ENCODE data around the gene STXBP5. TPM values are rescaled to one million over a fixed set of nuclear protein-coding genes. Genes with fewer than 3 reads are reported as not detected.

STXBP5 gene
- total RNA-seq, 3 donors from 2014 or later (not counting 1 experiment from before 2014, with no cell fraction given): 22.9 to 43.9 (median 35.9) TPM

GRCh38 chr6:147311218-147311617 is 107.0 kb downstream of the STXBP5 start:
- intact Hi-C loops (cut with micrococcal nuclease): no loop called here
- no peak for DNase-seq
- Mint-ChIP-seq H3K27me3 (ENCODE audit: low read depth in 2 of 2) (no peaks in the 10 kb centered on the region), H3K4me1 (peaks cover 0 to under 1% of the 10 kb centered on the region in 2 donors), H3K4me3 (no peak overlapping the region), H3K36me3 (peaks cover 16% of the 10 kb centered on the region), H3K9me3 (no peaks in the 10 kb centered on the region), H3K27ac (no peak overlapping the region)
- no peaks in the 10 kb centered on the region for H3K4me1 ChIP-seq (ENCODE audit: control insufficient read depth, insufficient read depth, low read length)
- H3K27ac ChIP-seq (ENCODE audit: low read length): no peak overlapping the region
- TF ChIP-seq CTCF (IDR thresholded peaks at IDR 0.05): no peak
- no peak for ATAC-seq
- no peak overlapping the region for H3K4me3 ChIP-seq (ENCODE audit: low read length)
- H3K27me3 ChIP-seq (ENCODE audit: control insufficient read depth, insufficient read depth, low read length): no peaks in the 10 kb centered on the region
- peaks cover 22% of the 10 kb centered on the region for H3K36me3 ChIP-seq (ENCODE audit: control insufficient read depth, insufficient read depth, low read length)
- no peaks in the 10 kb centered on the region for H3K9me3 ChIP-seq (ENCODE audit: control insufficient read depth, insufficient read depth, low read length)

GRCh38 chr6:147321260-147321659 is 117.0 kb downstream of the STXBP5 start:
- Histone ChIP-seq H3K4me1 (ENCODE audit: control insufficient read depth, insufficient read depth, low read length) (peaks cover 11% of the 10 kb centered on the region), H3K4me3 (ENCODE audit: low read length) (no peak overlapping the region), H3K36me3 (ENCODE audit: control insufficient read depth, insufficient read depth, low read length) (peaks cover 6% of the 10 kb centered on the region), H3K27ac (ENCODE audit: low read length) (no peak overlapping the region), H3K9me3 (ENCODE audit: control insufficient read depth, insufficient read depth, low read length) (no peaks in the 10 kb centered on the region), H3K27me3 (ENCODE audit: control insufficient read depth, insufficient read depth, low read length) (no peaks in the 10 kb centered on the region)
- Mint-ChIP-seq H3K4me3 (peak overlapping the region; percentile 32), H3K9me3 (no peaks in the 10 kb centered on the region), H3K4me1 (peaks cover 25 to 36% of the 10 kb centered on the region in 2 donors), H3K27me3 (ENCODE audit: low read depth in 2 of 2) (no peaks in the 10 kb centered on the region), H3K27ac (peak overlapping the region in 1 of 2 donors; percentile 84), H3K36me3 (peaks cover 2% of the 10 kb centered on the region)
- intact Hi-C loops (cut with micrococcal nuclease): loop anchor here (10.0 kb wide), 1 partner anchor 116 kb away; the partner anchor contains the start of gene STXBP5
- no peak for ATAC-seq
- DNase-seq: no peak
- TF ChIP-seq CTCF (IDR thresholded peaks at IDR 0.05): no peak
- 90% methylated on average over 2 of the region's 2 CpGs for WGBS (ENCODE audit: insufficient coverage)

GRCh38 chr6:147322299-147323162 is 118.3 kb downstream of the STXBP5 start:
- peak overlapping the region; percentile 70 for H3K4me3 Mint-ChIP-seq
- ATAC-seq: peak; percentile 90 to 93 (median 92)
- H3K4me3 ChIP-seq (ENCODE audit: low read length): peak overlapping the region; percentile 23

More at GRCh38 chr6:147322299-147323162, 118.3 kb downstream of the STXBP5 start:
- Mint-ChIP-seq H3K27ac (peak overlapping the region; percentile 84), H3K4me1 (peaks cover 25 to 36% of the 10 kb centered on the region in 2 donors), H3K36me3 (peaks cover 12% of the 10 kb centered on the region), H3K9me3 (no peaks in the 10 kb centered on the region), H3K27me3 (ENCODE audit: low read depth in 2 of 2) (no peaks in the 10 kb centered on the region)
- peaks cover 11% of the 10 kb centered on the region for H3K4me1 ChIP-seq (ENCODE audit: control insufficient read depth, insufficient read depth, low read length)
- intact Hi-C loops (cut with micrococcal nuclease): loop anchor here (10.0 kb wide), 1 partner anchor 118 kb away; the partner anchor contains the start of gene STXBP5
- no peaks in the 10 kb centered on the region for H3K27me3 ChIP-seq (ENCODE audit: control insufficient read depth, insufficient read depth, low read length)
- 3% methylated on average over 5 of the region's 5 CpGs for WGBS (ENCODE audit: insufficient coverage)
- no peaks in the 10 kb centered on the region for H3K9me3 ChIP-seq (ENCODE audit: control insufficient read depth, insufficient read depth, low read length)
- H3K36me3 ChIP-seq (ENCODE audit: control insufficient read depth, insufficient read depth, low read length): peaks cover 14% of the 10 kb centered on the region
- peak in 1 of 2 donors; percentile 58 for DNase-seq
- TF ChIP-seq CTCF (IDR thresholded peaks at IDR 0.05): no peak
- peak overlapping the region; percentile 80 for H3K27ac ChIP-seq (ENCODE audit: low read length)
